Osteoblast (primary cell): ENCODE results near the gene ZNF181. TPM values are rescaled to one million over a fixed set of nuclear protein-coding genes. Genes with fewer than 3 reads are reported as not detected.

ENCODE experiments used
- DNase-seq: peaks from one replicate; pipeline ENCODE4 v3.0.0; 2011; ENCODE audit warnings: low spot score, mixed read lengths; ENCODE audit not compliant: insufficient read length; ENCODE audit errors: missing footprints
- H2AFZ ChIP-seq: 2 replicates; pipeline ENCODE4 v1.6.0; 2011; ENCODE audit warnings: mild to moderate bottlenecking, low read length
- H3K27ac ChIP-seq: 2 replicates; pipeline ENCODE4 v1.5.1; 2011; ENCODE audit warnings: mild to moderate bottlenecking, low read depth, low read length, moderate library complexity
- H3K27me3 ChIP-seq: 2 replicates; pipeline ENCODE4 v1.6.0; 2012; ENCODE audit warnings: mild to moderate bottlenecking, control low read depth, inconsistent platforms, low read length, moderate library complexity; ENCODE audit not compliant: insufficient read depth
- H3K36me3 ChIP-seq: 2 replicates; pipeline ENCODE4 v1.5.1; 2011; ENCODE audit warnings: mild to moderate bottlenecking, low read length, control low read depth, moderate library complexity; ENCODE audit not compliant: insufficient read depth
- H3K4me1 ChIP-seq: 2 replicates; pipeline ENCODE4 v1.5.1; 2011; ENCODE audit warnings: mild to moderate bottlenecking, low read length, control low read depth, moderate library complexity; ENCODE audit not compliant: insufficient read depth
- H3K4me2 ChIP-seq: 2 replicates; pipeline ENCODE4 v1.6.0; 2011; ENCODE audit warnings: mild to moderate bottlenecking, low read length; ENCODE audit not compliant: insufficient read depth
- H3K4me3 ChIP-seq: fragments of 200-600 bp; sonication (generic); 3 replicates; pipeline ENCODE4 v1.5.1; 2012; ENCODE audit warnings: mild to moderate bottlenecking, low read length, inconsistent platforms; ENCODE audit not compliant: insufficient read depth
- H3K79me2 ChIP-seq: 2 replicates; pipeline ENCODE4 v1.6.0; 2012; ENCODE audit warnings: mild to moderate bottlenecking, low read length, control low read depth, inconsistent platforms; ENCODE audit not compliant: insufficient read depth
- H3K9me3 ChIP-seq: 2 replicates; pipeline ENCODE4 v1.5.1; 2011; ENCODE audit warnings: low read depth, low read length, control low read depth
- H4K20me1 ChIP-seq: 2 replicates; pipeline ENCODE4 v1.6.0; 2012; ENCODE audit warnings: mild to moderate bottlenecking, low read length, control low read depth; ENCODE audit not compliant: insufficient read depth
- total RNA-seq: library from RNA; depleted of rRNA; stranded (reverse); fragments of >200 nt; gene quantifications from 2 replicates; pipeline ENCODE4 v1.2.3, GENCODE V29; 2012
- TF ChIP-seq, protein P1 (sequence below): IDR thresholded peaks from 2 replicates; pipeline ENCODE4 v1.5.1; 2011; ENCODE audit warnings: mild to moderate bottlenecking, low read depth, low read length, moderate library complexity; ENCODE audit errors: extremely low read depth

Gene ZNF181
- total RNA-seq, 1 donor: 23.2 TPM

GRCh38 chr19:34711890-34712289 lies 22.2 kb upstream of the ZNF181 start:
- no peaks in the 10 kb centered on the region for H4K20me1 ChIP-seq

DNA sequence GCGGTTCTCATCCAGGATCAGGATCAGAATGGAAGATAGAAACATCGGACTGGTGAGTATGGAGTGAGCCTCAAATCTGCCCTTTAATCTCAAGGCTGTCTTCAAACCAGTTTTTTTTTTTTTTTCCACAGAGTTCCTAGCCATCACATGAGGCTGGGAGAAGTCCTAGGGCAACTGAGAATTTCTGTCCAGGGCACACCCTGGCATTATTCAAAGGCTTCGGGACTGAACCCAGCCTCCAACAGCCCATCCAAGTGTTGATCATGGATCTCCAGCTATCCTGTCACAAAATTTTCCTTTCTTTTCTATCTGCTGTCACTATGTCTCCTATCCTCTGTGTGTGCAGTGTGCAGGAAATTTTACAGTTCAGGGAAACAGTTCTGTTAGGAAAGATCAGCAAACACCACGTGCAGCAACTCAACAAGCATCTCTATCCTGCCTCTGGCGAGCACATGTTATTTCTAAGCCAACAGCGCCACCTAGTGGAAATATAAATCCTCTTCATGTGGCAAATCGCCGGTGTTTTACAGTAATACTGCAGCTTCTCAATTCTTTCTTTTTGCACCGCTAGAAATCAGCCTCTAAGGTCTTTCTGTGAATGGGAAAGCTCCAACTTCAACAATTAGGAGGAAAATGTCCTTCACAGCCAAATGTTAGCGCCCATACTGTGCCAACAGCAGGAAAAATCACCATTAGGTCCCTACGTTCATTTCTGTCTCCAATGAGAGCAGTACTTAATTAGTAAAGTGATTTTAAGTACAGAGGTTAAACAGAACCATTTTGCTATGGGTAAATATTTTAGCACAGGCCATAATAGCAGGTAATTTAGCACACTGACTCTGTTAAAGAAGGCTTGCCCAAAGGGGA lies 21.4 kb upstream of the ZNF181 start:
- Histone ChIP-seq H3K27me3 (no peaks in the 10 kb centered on the region), H4K20me1 (no peaks in the 10 kb centered on the region), H3K36me3 (no peaks in the 10 kb centered on the region), H3K9me3 (peaks cover 4% of the 10 kb centered on the region), H3K79me2 (no peaks in the 10 kb centered on the region), H3K4me3 (no peak overlapping the region), H2AFZ (no peak overlapping the region), H3K4me2 (no peak overlapping the region), H3K4me1 (no peaks in the 10 kb centered on the region), H3K27ac (no peak overlapping the region)
- TF ChIP-seq, protein P1, sequence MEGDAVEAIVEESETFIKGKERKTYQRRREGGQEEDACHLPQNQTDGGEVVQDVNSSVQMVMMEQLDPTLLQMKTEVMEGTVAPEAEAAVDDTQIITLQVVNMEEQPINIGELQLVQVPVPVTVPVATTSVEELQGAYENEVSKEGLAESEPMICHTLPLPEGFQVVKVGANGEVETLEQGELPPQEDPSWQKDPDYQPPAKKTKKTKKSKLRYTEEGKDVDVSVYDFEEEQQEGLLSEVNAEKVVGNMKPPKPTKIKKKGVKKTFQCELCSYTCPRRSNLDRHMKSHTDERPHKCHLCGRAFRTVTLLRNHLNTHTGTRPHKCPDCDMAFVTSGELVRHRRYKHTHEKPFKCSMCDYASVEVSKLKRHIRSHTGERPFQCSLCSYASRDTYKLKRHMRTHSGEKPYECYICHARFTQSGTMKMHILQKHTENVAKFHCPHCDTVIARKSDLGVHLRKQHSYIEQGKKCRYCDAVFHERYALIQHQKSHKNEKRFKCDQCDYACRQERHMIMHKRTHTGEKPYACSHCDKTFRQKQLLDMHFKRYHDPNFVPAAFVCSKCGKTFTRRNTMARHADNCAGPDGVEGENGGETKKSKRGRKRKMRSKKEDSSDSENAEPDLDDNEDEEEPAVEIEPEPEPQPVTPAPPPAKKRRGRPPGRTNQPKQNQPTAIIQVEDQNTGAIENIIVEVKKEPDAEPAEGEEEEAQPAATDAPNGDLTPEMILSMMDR: peak; percentile 56
- DNase-seq: peak; percentile 68

More at GRCh38 chr19:34711890-34712289, 22.2 kb upstream of the ZNF181 start:
- H2AFZ ChIP-seq: no peak overlapping the region
- H3K9me3 ChIP-seq: peaks cover 4% of the 10 kb centered on the region
- H3K27ac ChIP-seq: no peak overlapping the region
- TF ChIP-seq, protein P1: no peak
- no peaks in the 10 kb centered on the region for H3K36me3 ChIP-seq
- DNase-seq: no peak
- no peaks in the 10 kb centered on the region for H3K4me1 ChIP-seq
- no peaks in the 10 kb centered on the region for H3K27me3 ChIP-seq
- no peaks in the 10 kb centered on the region for H3K79me2 ChIP-seq
- no peak overlapping the region for H3K4me2 ChIP-seq
- no peak overlapping the region for H3K4me3 ChIP-seq

GRCh38 chr19:34713262-34713637 lies 20.8 kb upstream of the ZNF181 start:
- Histone ChIP-seq H3K4me3 (no peak overlapping the region), H4K20me1 (no peaks in the 10 kb centered on the region), H3K4me1 (no peaks in the 10 kb centered on the region), H3K79me2 (no peaks in the 10 kb centered on the region), H2AFZ (no peak overlapping the region), H3K36me3 (no peaks in the 10 kb centered on the region), H3K9me3 (peaks cover 4% of the 10 kb centered on the region), H3K27ac (no peak overlapping the region), H3K27me3 (no peaks in the 10 kb centered on the region), H3K4me2 (no peak overlapping the region)
- TF ChIP-seq, protein P1: no peak
- no peak for DNase-seq

DNA sequence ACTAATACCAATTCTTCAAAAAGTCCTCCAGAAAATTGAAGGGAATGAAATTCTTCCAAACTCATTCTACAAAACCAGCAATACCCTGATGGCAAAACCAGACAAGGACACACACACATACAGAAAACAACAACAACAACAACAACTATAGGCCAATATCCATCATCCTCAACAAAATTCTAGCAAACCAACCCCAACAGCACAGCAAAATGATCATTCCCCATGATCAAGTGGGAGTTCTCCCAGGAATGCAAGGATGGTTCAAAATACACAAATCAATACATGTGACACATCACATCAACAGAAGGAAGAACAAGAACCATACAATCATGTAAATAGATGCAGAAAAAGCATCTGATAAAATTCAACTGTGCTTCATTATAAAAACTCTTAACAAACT lies 18.7 kb upstream of the ZNF181 start:
- Histone ChIP-seq H3K9me3 (peaks cover 4% of the 10 kb centered on the region), H3K4me2 (no peak overlapping the region), H4K20me1 (no peaks in the 10 kb centered on the region), H2AFZ (no peak overlapping the region), H3K27me3 (no peaks in the 10 kb centered on the region), H3K4me3 (no peak overlapping the region), H3K79me2 (no peaks in the 10 kb centered on the region), H3K36me3 (no peaks in the 10 kb centered on the region), H3K27ac (no peak overlapping the region), H3K4me1 (no peaks in the 10 kb centered on the region)
- DNase-seq: no peak
- TF ChIP-seq, protein P1: no peak
